Neutrophil (primary cell): ENCODE results near the gene SUSD3.

Experiments used
- H3K27ac ChIP-seq: fragments of 200-600 bp; sonication (generic); 2 replicates; pipeline ENCODE4 v1.5.1; 2016; ENCODE audit warnings: mild to moderate bottlenecking, moderate library complexity
- H3K27me3 ChIP-seq: fragments of 200-600 bp; sonication (generic); 2 replicates; pipeline ENCODE4 v1.6.0; 2016; ENCODE audit warnings: mild to moderate bottlenecking
- H3K36me3 ChIP-seq: fragments of 200-600 bp; sonication (generic); 2 replicates; pipeline ENCODE4 v1.5.1; 2017
- H3K4me1 ChIP-seq, 2 experiments: fragments of 200-600 bp in 1 of 2; sonication (generic) in 1 of 2; 1 replicate in 1 of 2; 2 replicates in 1 of 2; pipeline versions ENCODE4 v1.5.1 to v1.6.1; 2013 to 2016; ENCODE audit warnings: low read depth in 1 of 2, low read length in 1 of 2, mild to moderate bottlenecking in 1 of 2, moderate library complexity in 1 of 2; ENCODE audit not compliant: control insufficient read depth in 1 of 2, insufficient read depth in 1 of 2
- H3K4me3 ChIP-seq, 2 experiments: fragments of 200-600 bp in 1 of 2; sonication (generic) in 1 of 2; 1 replicate in 1 of 2; 2 replicates in 1 of 2; pipeline ENCODE4 v1.5.1; 2013 to 2016; ENCODE audit warnings: low read depth in 1 of 2, low read length in 1 of 2, mild to moderate bottlenecking in 1 of 2, moderate library complexity in 1 of 2
- H3K9me3 ChIP-seq: fragments of 200-600 bp; sonication (generic); 2 replicates; pipeline ENCODE4 v1.5.1; 2016
- CTCF ChIP-seq: fragments of 200-600 bp; sonication (generic); IDR thresholded peaks from 2 replicates; pipeline ENCODE4 v1.5.1; 2016; ENCODE audit warnings: antibody characterized with exemption

SUSD3 gene

DNA sequence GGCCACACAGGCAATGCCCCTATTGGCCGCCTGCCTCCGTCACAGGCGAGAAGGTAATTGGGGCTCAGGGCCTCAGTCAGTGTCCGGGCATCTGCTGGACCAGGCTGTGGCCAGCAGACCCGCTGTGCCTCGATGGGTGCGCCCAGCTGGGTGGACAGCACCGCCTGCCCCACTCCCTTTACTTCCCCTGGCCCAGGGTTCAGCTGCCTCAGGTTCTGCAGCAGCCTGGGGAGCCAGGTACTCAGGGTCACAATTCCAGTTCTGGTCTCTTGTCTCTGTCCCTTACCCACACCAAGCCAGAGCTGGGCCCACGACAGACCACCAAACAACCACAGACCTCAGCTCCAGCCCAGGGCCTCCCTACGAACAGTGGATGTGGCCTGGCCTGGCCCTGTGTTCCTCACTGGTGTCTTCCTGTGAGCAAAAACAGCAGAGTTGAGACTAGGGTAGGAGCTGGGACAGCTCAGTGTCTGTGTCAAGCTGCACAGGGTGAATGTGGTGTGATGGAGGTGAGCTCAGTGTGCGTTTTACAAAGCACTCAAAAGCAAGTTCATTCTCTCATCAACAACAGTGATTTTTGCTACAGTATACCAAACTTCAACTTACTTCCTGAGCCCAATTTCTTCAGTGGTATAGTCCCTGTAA, 33.4 kb upstream of the SUSD3 start:
- no peak for TF ChIP-seq CTCF
- peaks cover 92% of the 10 kb centered on the region for H3K36me3 ChIP-seq
- H3K27ac ChIP-seq: peak overlapping the region; percentile 95

DNA sequence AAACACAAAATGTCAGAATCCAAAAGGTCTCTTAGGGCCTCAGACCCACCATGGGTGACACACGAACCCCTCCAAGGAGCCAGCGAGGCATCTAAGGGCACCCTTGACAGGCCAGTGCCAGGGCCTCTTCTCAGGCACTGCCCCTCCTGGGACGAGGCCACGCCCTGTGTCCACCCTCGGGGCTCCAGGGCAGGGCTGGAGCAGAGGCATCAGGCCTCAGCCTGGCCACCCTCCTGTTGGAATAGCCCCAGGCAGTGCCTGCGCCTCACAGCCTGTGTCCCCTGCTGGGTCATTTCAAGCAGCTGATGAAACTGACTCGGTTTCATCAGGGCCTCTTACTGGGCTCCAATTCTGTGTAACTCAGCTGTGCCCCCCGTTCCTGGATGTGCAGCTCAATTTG, 32.8 kb upstream of the SUSD3 start:
- peaks cover 70 to 72% of the 10 kb centered on the region in 2 experiments for H3K4me1 ChIP-seq
- peaks cover 92% of the 10 kb centered on the region for H3K36me3 ChIP-seq
- no peak for TF ChIP-seq CTCF
- peaks cover 4% of the 10 kb centered on the region for H3K9me3 ChIP-seq
- no peak overlapping the region for H3K4me3 ChIP-seq
- peak overlapping the region; percentile 95 for H3K27ac ChIP-seq
- H3K27me3 ChIP-seq: no peaks in the 10 kb centered on the region

More for the DNA sequence above, 33.4 kb upstream of the SUSD3 start:
- Histone ChIP-seq H3K4me1 (peaks cover 64 to 66% of the 10 kb centered on the region in 2 experiments), H3K4me3 (no peak overlapping the region), H3K27me3 (no peaks in the 10 kb centered on the region), H3K9me3 (peaks cover 10% of the 10 kb centered on the region)

- H3K4me3 ChIP-seq: peak overlapping the region in 1 of 2 experiments; percentile 56
- no peaks in the 10 kb centered on the region for H3K27me3 ChIP-seq
- peak overlapping the region; percentile 95 for H3K27ac ChIP-seq
- TF ChIP-seq CTCF: no peak
- H3K36me3 ChIP-seq: peaks cover 92% of the 10 kb centered on the region
- no peaks in the 10 kb centered on the region for H3K9me3 ChIP-seq
- peaks cover 79 to 81% of the 10 kb centered on the region in 2 experiments for H3K4me1 ChIP-seq
Observed at GRCh38 chr9:93026640-93027039, 31.9 kb upstream of the SUSD3 start.

GRCh38 chr9:93027750-93028149, 30.8 kb upstream of the SUSD3 start:
- peaks cover 92% of the 10 kb centered on the region for H3K36me3 ChIP-seq
- H3K4me3 ChIP-seq: peak overlapping the region in 1 of 2 experiments; percentile 56
- H3K27ac ChIP-seq: peak overlapping the region; percentile 95
- TF ChIP-seq CTCF: no peak
- no peaks in the 10 kb centered on the region for H3K27me3 ChIP-seq
- no peaks in the 10 kb centered on the region for H3K9me3 ChIP-seq
- peaks cover 90 to 92% of the 10 kb centered on the region in 2 experiments for H3K4me1 ChIP-seq

GRCh38 chr9:93028448-93029006, 30.0 kb upstream of the SUSD3 start:
- H3K9me3 ChIP-seq: no peaks in the 10 kb centered on the region
- peak overlapping the region; percentile 95 for H3K27ac ChIP-seq
- H3K27me3 ChIP-seq: no peaks in the 10 kb centered on the region
- peaks cover 92% of the 10 kb centered on the region for H3K36me3 ChIP-seq
- peaks cover 98% of the 10 kb centered on the region in 2 experiments for H3K4me1 ChIP-seq
- TF ChIP-seq CTCF: no peak
- peak overlapping the region; percentile 41 to 56 for H3K4me3 ChIP-seq
